CMK (cell line): ENCODE data around the gene FERMT1.
A peak's percentile ranks its signal among the peaks of the same experiment; 100 is the strongest.
"Not testable (repeated sequence)": the region's sequence is repeated elsewhere in the genome, so short reads cannot be mapped to it uniquely, and the experiment has no call there.

Experiments used
- DNase-seq: peaks from one replicate; pipeline ENCODE4 v3.0.0-alpha.2; 2010; ENCODE audit warnings: low read depth

Gene FERMT1

GRCh38 chr20:6040958-6041807, 81.6 kb downstream of the FERMT1 start:
- DNase-seq: no peak

DNA sequence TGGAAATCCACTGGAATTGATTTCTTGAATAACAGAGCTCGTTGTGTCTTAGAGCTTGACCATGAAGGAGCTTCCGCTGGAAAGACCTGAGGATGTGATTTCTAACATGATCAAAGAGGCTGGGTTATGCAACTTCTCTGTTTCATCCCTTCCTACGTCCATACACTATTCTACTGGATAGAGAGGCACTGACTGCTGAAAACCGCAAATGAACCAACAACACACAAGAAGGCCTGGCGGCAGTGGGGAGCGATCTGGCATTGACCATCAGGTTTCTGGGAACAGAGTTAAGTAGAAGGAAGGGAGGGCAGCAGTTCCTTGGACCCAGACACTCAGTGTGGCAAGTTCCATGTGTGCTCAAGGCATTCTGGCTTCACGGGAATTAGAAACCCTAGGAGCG, 82.3 kb downstream of the FERMT1 start:
- DNase-seq: no peak

DNA sequence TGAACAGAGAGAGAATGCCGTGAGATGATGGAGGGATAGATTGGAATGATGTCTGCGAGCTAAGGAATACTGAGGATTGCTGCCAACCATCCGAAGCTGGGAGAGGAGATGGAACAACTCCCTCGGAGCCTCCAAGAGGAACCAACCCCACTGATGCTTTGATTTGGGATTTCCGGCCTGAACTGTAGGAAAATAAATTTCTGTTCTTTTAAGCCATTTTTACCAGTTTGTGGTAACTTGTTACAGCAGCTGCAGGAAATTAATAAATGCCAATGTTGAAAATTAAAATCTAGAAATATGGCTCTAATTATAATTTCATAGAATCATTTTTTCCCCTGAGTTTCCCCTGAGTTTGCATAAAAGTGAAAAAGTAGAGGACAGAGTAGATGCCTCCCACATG, 83.1 kb downstream of the FERMT1 start:
- DNase-seq: no peak

- no peak for DNase-seq
Observed at GRCh38 chr20:6038256-6038655, 84.6 kb downstream of the FERMT1 start.

- no peak for DNase-seq
Observed at GRCh38 chr20:6037082-6037481, 85.7 kb downstream of the FERMT1 start.

DNA sequence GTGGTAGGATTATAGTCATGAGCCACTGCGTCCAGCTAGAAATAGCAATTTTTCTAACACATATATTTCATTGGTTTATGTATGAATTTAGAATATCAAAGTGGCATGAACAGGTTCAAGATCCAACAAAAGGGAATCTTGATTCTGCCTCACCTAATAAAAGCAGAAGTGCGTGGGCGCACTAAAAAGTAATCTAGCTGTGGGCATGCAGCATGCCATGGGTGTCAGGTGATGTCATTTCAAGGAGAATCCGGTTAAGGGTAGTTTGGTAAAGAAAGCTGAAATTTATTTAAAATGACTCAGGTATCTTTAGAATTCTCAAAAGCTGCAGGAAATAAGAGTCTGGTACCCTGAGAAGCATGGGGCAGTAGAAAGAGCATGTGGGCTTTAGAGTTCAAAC, 86.6 kb downstream of the FERMT1 start:
- no peak for DNase-seq

DNA sequence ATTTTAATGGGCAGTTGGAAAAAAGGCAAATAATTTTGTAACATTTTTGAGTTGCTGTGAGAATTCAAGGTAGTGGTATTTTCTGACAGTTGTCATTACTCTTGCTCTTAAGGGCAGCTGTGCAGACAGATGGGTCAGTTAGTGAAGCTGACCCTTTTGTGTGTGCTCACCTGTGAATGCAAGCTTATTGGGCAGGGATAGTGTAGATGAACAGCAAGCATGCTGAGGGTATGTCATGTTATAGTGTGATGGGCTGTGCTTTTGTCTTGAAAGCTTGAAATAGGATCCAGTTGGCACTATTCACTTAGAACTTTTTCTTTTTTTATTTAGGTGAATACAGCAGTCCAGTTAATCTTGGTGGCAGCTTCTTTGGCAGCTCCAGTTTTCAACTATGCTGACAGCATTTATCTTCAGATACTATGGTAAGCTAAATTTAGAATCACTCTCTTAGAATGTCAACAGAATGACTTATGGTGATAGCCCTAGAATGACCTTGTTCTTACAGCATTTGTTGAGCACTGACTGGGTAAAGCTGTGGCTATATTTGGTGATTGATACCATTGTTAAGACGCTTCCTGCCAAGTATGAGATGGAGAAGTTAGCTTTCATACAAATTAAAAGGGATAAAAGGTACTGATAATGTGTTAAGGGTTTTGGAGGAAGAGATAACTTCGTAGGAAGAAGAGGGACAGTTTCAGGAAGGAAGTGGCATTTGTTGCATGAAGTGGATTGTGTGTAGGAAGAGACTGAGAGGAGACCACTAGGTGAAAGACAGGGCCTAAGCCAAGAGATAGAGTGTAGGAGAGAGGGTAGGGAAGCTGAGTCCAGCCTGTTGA, 88.5 kb downstream of the FERMT1 start:
- peak; percentile 73 for DNase-seq

DNA sequence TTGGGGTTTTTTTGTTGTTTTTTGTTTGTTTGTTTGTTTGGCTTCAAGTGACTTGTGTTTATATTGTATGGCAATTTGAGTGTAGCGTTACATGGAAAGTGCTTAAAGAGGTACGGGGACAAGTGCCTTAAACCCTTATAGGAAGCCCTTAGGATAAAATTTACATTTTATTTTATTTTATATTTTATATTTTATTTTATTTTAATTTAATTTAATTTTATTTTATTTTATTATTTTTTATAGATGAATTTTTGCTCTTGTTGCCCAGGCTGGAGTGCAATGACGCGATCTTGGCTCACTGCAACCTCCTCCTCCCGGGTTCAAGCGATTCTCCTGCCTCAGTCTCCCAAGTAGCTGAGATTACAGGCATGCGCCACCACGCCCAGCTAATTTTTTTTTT, 89.9 kb downstream of the FERMT1 start:
- DNase-seq: not testable (repeated sequence)

GRCh38 chr20:6030453-6031080, 92.3 kb downstream of the FERMT1 start:
- no peak for DNase-seq

- no peak for DNase-seq
Observed at GRCh38 chr20:6029538-6029937, 93.3 kb downstream of the FERMT1 start.

DNA sequence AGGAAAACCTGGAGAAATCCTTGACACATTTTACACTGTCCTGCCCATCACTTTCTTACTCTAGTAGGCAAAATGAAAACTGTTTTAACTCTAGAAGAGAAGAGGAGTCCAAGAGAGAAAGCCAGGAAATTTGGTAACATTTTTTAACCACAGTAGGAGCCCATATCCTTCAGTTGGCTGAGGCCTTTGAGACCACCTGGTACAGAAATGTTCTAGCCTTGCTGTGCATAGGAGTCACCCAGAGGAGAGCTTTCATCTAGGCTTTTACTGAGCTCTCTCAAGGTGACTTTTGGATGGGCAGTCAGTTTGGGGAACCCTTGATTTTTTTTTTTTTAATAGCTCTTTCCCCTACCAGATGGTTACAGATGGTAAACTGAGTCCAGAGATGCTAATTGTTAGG, 94.0 kb downstream of the FERMT1 start:
- DNase-seq: no peak

DNA sequence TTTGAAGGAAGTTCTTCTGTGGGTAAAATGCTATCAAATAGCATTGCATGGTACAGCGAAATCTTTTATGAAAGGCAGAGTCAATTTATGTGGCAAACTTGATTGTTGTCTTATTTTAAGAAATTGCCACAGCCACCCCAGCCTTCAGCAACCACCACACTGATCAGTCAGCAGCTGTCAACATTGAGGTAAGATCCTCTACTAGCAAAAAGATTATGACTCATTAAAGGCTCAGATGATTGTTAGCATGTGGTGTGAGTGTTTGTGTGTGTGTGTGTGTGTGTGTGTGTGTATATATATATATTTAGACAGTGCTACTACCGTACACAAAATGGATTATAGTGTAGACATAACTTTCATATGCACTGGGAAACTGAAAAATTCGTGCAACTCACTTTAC, 96.8 kb downstream of the FERMT1 start:
- no peak for DNase-seq
